HL-60 (cell line): Measurements from ENCODE around the gene DNAAF5.

ENCODE experiments used
- DNase-seq, 2 experiments: peaks; one replicate each; pipeline ENCODE4 v3.0.0-alpha.2; 2010 to 2020; ENCODE audit warnings: low read depth in 1 of 2, low spot score in 1 of 2
- H3K27ac ChIP-seq: fragments of 250-450 bp; sonication (Bioruptor Pico); replicated peaks from 2 replicates; pipeline ENCODE4 v1.5.1; 2020; ENCODE audit warnings: mild to moderate bottlenecking, moderate library complexity
- H3K27me3 ChIP-seq: fragments of 250-450 bp; sonication (Bioruptor Pico); 2 replicates; pipeline ENCODE4 v1.5.1; 2021; ENCODE audit warnings: mild to moderate bottlenecking, moderate library complexity; ENCODE audit not compliant: insufficient read depth, poor library complexity, severe bottlenecking
- H3K4me3 ChIP-seq: replicated peaks from 2 replicates; pipeline ENCODE4 v1.5.1; 2011; ENCODE audit warnings: mild to moderate bottlenecking, control low read depth, low read length; ENCODE audit not compliant: insufficient read depth
- CTCF ChIP-seq: IDR thresholded peaks from one replicate; pipeline ENCODE4 v1.5.1; 2011; ENCODE audit warnings: low read length, control low read depth, inconsistent platforms; ENCODE audit not compliant: insufficient read depth
- GABPA ChIP-seq: IDR thresholded peaks from 2 replicates; pipeline ENCODE4 v1.6.1; 2012; ENCODE audit warnings: low read depth
- POLR2AphosphoS5 ChIP-seq: IDR thresholded peaks from 2 replicates; pipeline ENCODE4 v1.6.1; 2012; ENCODE audit warnings: low read depth
- REST ChIP-seq: IDR thresholded peaks from 2 replicates; pipeline ENCODE4 v1.6.1; 2012; ENCODE audit warnings: low read depth; ENCODE audit not compliant: insufficient replicate concordance
- SPI1 ChIP-seq: IDR thresholded peaks from 2 replicates; pipeline ENCODE4 v1.6.1; 2012; ENCODE audit warnings: low read depth, mild to moderate bottlenecking, borderline replicate concordance

Gene DNAAF5

GRCh38 chr7:756928-757560 is 30.5 kb downstream of the DNAAF5 start:
- TF ChIP-seq SPI1: no peak
- TF ChIP-seq POLR2AphosphoS5: no peak
- no peak for TF ChIP-seq REST
- no peak for TF ChIP-seq GABPA
- no peak for TF ChIP-seq CTCF
- no peaks in the 10 kb centered on the region for H3K27me3 ChIP-seq
- no peak for DNase-seq
- no peak overlapping the region for H3K27ac ChIP-seq
- no peak overlapping the region for H3K4me3 ChIP-seq

- Histone ChIP-seq H3K4me3 (no peak overlapping the region), H3K27me3 (no peaks in the 10 kb centered on the region), H3K27ac (no peak overlapping the region)
- DNase-seq: no peak
- TF ChIP-seq REST (no peak), GABPA (no peak), CTCF (no peak), POLR2AphosphoS5 (no peak), SPI1 (no peak)
Measured at GRCh38 chr7:757741-758163, 31.3 kb downstream of the DNAAF5 start.

- no peak overlapping the region for H3K4me3 ChIP-seq
- TF ChIP-seq GABPA (no peak), REST (no peak), SPI1 (no peak)
- no peak overlapping the region for H3K27ac ChIP-seq
- no peak for DNase-seq
- H3K27me3 ChIP-seq: no peaks in the 10 kb centered on the region
Measured at GRCh38 chr7:759569-759968, 33.1 kb downstream of the DNAAF5 start.
